ENCODE results near the gene RAB21. TPM values are rescaled to one million over a fixed set of nuclear protein-coding genes. Genes with fewer than 3 reads are reported as not detected.
"Not testable (repeated sequence)": the region's sequence is repeated elsewhere in the genome, so short reads cannot be mapped to it uniquely, and the experiment has no call there.

Gene RAB21
- total RNA-seq, 2 donors from 2014 or later: 60.1 to 104 TPM

GRCh38 chr12:71799106-71799505 is 44.4 kb downstream of the RAB21 start:
- Mint-ChIP-seq H3K36me3 (ENCODE audit: low read depth) (no peaks in the 10 kb centered on the region), H3K4me1 (no peaks in the 10 kb centered on the region), H3K9me3 (no peaks in the 10 kb centered on the region), H3K4me3 (no peak overlapping the region), H3K27me3 (no peaks in the 10 kb centered on the region), H3K27ac (no peak overlapping the region)
- ATAC-seq (replicated peaks): no peak

- Mint-ChIP-seq H3K4me3 (no peak overlapping the region), H3K27me3 (no peaks in the 10 kb centered on the region), H3K27ac (no peak overlapping the region), H3K36me3 (ENCODE audit: low read depth) (no peaks in the 10 kb centered on the region), H3K4me1 (no peaks in the 10 kb centered on the region), H3K9me3 (no peaks in the 10 kb centered on the region)
- ATAC-seq (replicated peaks): no peak
Measured at GRCh38 chr12:71800177-71800576, 45.5 kb downstream of the RAB21 start.

- H3K9me3 Mint-ChIP-seq: no peaks in the 10 kb centered on the region
Measured at GRCh38 chr12:71804505-71804904, 49.8 kb downstream of the RAB21 start.

GRCh38 chr12:71810921-71811320 is 56.3 kb downstream of the RAB21 start:
- Mint-ChIP-seq H3K27me3 (peaks cover 30% of the 10 kb centered on the region), H3K27ac (no peak overlapping the region), H3K4me1 (no peaks in the 10 kb centered on the region), H3K4me3 (no peak overlapping the region), H3K9me3 (no peaks in the 10 kb centered on the region), H3K36me3 (ENCODE audit: low read depth) (no peaks in the 10 kb centered on the region)
- no peak for ATAC-seq (replicated peaks)

More at GRCh38 chr12:71804505-71804904, 49.8 kb downstream of the RAB21 start:
- H3K36me3 Mint-ChIP-seq (ENCODE audit: low read depth): no peaks in the 10 kb centered on the region
- H3K4me1 Mint-ChIP-seq: no peaks in the 10 kb centered on the region
- no peak overlapping the region for H3K4me3 Mint-ChIP-seq
- no peak overlapping the region for H3K27ac Mint-ChIP-seq
- no peak for ATAC-seq (replicated peaks)
- H3K27me3 Mint-ChIP-seq: peaks cover 15% of the 10 kb centered on the region

DNA sequence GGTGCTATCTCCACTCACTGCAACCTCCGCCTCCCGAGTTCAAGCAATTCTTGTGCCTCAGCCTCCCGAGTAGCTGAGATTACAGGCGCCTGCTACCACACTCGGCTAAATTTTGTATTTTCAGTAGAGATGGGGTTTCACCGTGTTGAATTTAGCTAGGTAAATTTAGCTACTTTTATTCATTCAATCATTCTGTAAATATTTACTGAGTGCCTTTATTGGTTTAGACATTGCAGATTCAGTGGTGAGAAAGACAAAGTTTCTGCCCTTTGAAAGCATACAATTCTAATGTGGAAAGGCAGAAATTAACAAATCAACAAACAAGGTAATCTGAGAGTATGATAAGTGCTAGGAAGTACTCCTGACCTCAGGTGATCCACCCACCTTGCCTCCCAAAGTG is 60.6 kb downstream of the RAB21 start:
- H3K4me3 Mint-ChIP-seq; H3K36me3 Mint-ChIP-seq (ENCODE audit: low read depth); H3K27ac Mint-ChIP-seq; H3K27me3 Mint-ChIP-seq; ATAC-seq (replicated peaks); H3K4me1 Mint-ChIP-seq; H3K9me3 Mint-ChIP-seq: not testable (repeated sequence)

DNA sequence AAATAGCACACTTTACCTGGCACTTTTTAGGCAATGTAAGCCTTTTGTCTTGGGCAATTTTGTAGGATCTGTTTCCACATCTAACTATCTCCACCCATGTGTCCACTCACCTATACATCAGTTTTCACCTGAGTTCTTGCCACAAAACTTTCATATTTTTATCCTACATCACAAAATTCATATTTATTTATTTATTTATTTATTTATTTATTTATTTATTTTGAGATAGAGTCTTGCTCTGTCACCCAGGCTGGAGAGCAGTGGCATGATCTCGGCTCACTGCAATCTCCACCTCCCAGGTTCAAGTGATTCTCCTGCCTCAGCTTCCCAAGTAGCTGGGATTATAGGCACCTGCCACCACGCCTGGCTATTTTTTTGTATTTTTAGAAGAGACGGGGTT is 67.4 kb downstream of the RAB21 start:
- H3K27me3 Mint-ChIP-seq; H3K4me3 Mint-ChIP-seq; H3K36me3 Mint-ChIP-seq (ENCODE audit: low read depth); H3K27ac Mint-ChIP-seq; H3K4me1 Mint-ChIP-seq; ATAC-seq (replicated peaks); H3K9me3 Mint-ChIP-seq: not testable (repeated sequence)

- ATAC-seq (replicated peaks): no peak
- H3K4me1 Mint-ChIP-seq: no peaks in the 10 kb centered on the region
- H3K27me3 Mint-ChIP-seq: peaks cover 7% of the 10 kb centered on the region
- no peak overlapping the region for H3K4me3 Mint-ChIP-seq
- H3K36me3 Mint-ChIP-seq (ENCODE audit: low read depth): no peaks in the 10 kb centered on the region
- no peaks in the 10 kb centered on the region for H3K9me3 Mint-ChIP-seq
- H3K27ac Mint-ChIP-seq: no peak overlapping the region
Measured at GRCh38 chr12:71828813-71829212, 74.2 kb downstream of the RAB21 start.

DNA sequence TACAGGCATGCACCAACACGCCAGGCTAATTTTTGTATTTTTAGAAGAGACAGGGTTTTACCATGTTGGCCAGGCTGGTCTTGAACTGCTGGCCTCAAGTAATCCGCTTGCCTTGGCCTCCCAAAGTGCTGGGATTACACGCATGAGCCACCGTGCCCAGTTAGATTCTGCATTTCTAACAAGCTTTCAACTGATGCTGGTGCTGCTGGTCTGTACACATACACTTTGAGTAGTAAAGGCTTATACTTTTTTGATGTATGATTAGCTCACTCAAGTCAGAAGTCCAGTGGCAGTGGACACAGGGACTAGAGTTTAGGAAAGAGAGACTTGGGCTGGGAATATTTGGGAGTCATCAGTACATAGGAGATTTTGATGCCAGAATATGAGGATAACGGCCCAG is 82.7 kb downstream of the RAB21 start:
- no peak overlapping the region for H3K27ac Mint-ChIP-seq
- peaks cover 3% of the 10 kb centered on the region for H3K27me3 Mint-ChIP-seq
- no peak for ATAC-seq (replicated peaks)
- H3K36me3 Mint-ChIP-seq (ENCODE audit: low read depth): peaks cover 32% of the 10 kb centered on the region
- H3K4me1 Mint-ChIP-seq: peaks cover 19% of the 10 kb centered on the region
- no peak overlapping the region for H3K4me3 Mint-ChIP-seq
- H3K9me3 Mint-ChIP-seq: no peaks in the 10 kb centered on the region

DNA sequence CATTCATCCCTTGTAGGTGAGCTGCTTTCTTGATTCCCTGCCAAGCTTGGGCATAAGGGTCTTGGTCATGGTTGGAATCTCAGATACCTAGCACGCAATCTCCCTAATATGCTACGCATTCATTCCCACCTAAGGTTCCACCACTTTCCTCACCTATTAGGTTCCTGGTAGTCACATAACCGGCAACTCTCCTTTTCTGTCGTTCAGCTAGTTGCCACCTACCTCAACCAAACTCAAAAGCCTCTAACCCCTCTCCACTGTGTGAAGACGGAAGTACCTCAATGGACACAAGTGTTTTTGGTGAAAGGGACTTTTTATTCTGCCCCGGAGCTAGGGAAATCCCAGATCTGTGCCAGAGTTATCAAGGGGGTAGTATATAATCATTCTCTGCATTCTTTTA is 83.6 kb downstream of the RAB21 start:
- no peaks in the 10 kb centered on the region for H3K9me3 Mint-ChIP-seq
- peak overlapping the region; percentile 94 for H3K4me3 Mint-ChIP-seq
- H3K27ac Mint-ChIP-seq: peak overlapping the region; percentile 93
- no peak for ATAC-seq (replicated peaks)
- H3K27me3 Mint-ChIP-seq: peaks cover 3% of the 10 kb centered on the region
- H3K4me1 Mint-ChIP-seq: peaks cover 20% of the 10 kb centered on the region
- H3K36me3 Mint-ChIP-seq (ENCODE audit: low read depth): peaks cover 40% of the 10 kb centered on the region

DNA sequence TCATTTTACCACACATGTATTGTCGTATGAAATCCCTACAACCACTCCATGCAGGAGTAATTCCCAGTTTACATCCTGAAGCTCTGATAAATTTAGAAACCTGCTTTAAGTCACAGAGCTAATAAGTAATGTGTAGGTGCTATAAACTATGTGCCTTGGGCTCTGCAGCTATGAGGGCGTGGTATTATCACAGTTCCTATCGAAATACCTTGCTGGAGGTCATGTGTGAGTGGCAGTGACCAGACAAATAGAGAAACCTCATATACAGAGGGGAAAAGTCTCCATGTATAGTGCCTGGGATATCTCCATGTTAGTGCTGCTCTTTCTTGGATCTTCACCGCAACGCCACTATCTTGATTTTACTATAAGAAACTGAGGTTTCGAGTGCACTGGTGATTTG is 84.0 kb downstream of the RAB21 start:
- Mint-ChIP-seq H3K27me3 (peaks cover 2% of the 10 kb centered on the region), H3K36me3 (ENCODE audit: low read depth) (peaks cover 40% of the 10 kb centered on the region), H3K4me3 (peak overlapping the region; percentile 94), H3K4me1 (peaks cover 20% of the 10 kb centered on the region), H3K27ac (peak overlapping the region; percentile 93), H3K9me3 (no peaks in the 10 kb centered on the region)
- no peak for ATAC-seq (replicated peaks)

- Mint-ChIP-seq H3K9me3 (no peaks in the 10 kb centered on the region), H3K27ac (peak overlapping the region; percentile 93), H3K4me1 (peaks cover 20% of the 10 kb centered on the region), H3K36me3 (ENCODE audit: low read depth) (peaks cover 40% of the 10 kb centered on the region), H3K27me3 (no peaks in the 10 kb centered on the region), H3K4me3 (peak overlapping the region; percentile 94)
- peak; percentile 46 for ATAC-seq (replicated peaks)
Measured at GRCh38 chr12:71840231-71840847, 85.7 kb downstream of the RAB21 start.

- H3K27me3 Mint-ChIP-seq: no peaks in the 10 kb centered on the region
- peaks cover 13% of the 10 kb centered on the region for H3K4me1 Mint-ChIP-seq
- ATAC-seq (replicated peaks): no peak
- H3K9me3 Mint-ChIP-seq: no peaks in the 10 kb centered on the region
- no peak overlapping the region for H3K4me3 Mint-ChIP-seq
- H3K36me3 Mint-ChIP-seq (ENCODE audit: low read depth): peaks cover 41% of the 10 kb centered on the region
- H3K27ac Mint-ChIP-seq: no peak overlapping the region
Measured at GRCh38 chr12:71846322-71846940, 91.8 kb downstream of the RAB21 start.

DNA sequence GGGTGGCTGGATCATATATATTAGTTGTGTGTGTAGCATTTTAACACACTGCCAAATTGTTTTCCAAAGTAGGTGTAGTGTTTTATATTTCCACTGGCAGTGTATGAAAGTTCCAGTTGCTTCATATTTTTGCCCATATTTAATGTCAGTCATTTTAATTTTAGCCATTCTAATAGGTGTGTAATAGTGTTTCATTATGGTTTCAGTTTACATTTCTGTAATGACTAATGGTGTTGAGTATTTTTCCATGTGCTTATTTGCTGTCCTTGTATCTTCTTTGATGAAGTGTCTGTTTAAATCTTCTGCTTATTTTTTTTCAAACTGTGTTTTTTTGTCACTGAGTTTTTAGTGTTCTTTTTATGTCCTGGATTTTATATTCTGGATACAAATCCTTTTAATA is 93.5 kb downstream of the RAB21 start:
- H3K36me3 Mint-ChIP-seq (ENCODE audit: low read depth): peaks cover 37% of the 10 kb centered on the region
- peak overlapping the region; percentile 47 for H3K27ac Mint-ChIP-seq
- peak; percentile 73 for ATAC-seq (replicated peaks)
- H3K4me3 Mint-ChIP-seq: peak overlapping the region; percentile 31
- H3K9me3 Mint-ChIP-seq: no peaks in the 10 kb centered on the region
- peaks cover 4% of the 10 kb centered on the region for H3K4me1 Mint-ChIP-seq
- H3K27me3 Mint-ChIP-seq: no peaks in the 10 kb centered on the region

DNA sequence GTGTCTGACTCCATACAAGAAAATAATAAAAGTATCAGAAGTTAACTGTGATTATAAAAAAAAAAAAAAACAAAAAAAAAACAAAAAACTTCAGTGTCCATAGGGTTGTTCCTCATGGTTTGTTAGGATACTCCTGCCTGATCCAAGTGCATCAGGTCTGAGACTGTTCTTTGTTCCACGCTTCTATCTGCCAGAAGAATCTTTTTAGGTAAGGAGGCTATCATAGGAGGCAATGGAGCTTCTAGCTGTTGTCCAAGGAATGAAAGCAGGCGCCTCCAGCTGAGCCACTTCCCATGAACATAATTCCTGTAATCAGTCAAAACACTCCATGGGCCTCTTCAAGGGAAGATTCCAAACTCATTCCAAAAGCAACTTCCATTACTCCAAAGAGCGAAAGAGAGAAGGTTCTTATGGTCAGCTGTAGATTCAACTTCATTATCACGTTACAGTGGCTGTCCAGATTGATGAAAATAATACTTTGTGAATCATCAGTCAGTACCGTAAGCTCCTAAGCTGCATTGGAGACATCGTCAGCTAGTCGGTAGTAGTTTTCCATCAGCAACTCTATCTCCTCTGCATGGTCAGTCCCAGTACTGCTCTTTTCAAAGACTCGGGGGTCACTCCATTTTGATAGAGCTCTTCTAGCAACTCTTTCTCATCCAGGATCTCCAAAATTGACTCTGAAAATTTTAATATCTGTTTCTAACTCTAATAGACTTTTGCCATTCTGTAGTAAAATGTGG is 94.6 kb downstream of the RAB21 start:
- H3K9me3 Mint-ChIP-seq: no peaks in the 10 kb centered on the region
- no peak for ATAC-seq (replicated peaks)
- peaks cover 46% of the 10 kb centered on the region for H3K36me3 Mint-ChIP-seq (ENCODE audit: low read depth)

More for the DNA sequence above, 94.6 kb downstream of the RAB21 start:
- Mint-ChIP-seq H3K4me3 (no peak overlapping the region), H3K27me3 (no peaks in the 10 kb centered on the region), H3K27ac (no peak overlapping the region), H3K4me1 (peaks cover 11% of the 10 kb centered on the region)
